ENCODE results near the gene SIGLEC15.

DNA sequence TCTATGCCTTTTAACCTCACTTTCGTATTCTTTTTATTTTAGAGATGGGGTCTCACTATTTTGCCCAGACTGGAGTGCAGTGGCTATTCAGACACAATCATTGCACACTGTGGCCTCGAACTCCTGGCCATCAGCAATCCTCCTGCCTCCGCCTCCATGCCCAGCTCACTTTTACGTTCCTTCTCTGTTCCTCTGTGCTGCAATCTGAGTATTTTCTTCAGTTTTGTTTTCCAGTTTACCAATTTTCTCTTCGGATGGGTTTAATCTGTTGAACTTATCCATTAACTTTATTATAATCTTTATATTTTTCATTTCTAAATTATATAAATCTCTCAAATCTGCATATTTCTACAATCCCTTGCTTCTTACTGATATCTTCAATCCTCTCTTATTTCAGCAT, 38.6 kb downstream of the SIGLEC15 start:
- TF ChIP-seq, protein P1, sequence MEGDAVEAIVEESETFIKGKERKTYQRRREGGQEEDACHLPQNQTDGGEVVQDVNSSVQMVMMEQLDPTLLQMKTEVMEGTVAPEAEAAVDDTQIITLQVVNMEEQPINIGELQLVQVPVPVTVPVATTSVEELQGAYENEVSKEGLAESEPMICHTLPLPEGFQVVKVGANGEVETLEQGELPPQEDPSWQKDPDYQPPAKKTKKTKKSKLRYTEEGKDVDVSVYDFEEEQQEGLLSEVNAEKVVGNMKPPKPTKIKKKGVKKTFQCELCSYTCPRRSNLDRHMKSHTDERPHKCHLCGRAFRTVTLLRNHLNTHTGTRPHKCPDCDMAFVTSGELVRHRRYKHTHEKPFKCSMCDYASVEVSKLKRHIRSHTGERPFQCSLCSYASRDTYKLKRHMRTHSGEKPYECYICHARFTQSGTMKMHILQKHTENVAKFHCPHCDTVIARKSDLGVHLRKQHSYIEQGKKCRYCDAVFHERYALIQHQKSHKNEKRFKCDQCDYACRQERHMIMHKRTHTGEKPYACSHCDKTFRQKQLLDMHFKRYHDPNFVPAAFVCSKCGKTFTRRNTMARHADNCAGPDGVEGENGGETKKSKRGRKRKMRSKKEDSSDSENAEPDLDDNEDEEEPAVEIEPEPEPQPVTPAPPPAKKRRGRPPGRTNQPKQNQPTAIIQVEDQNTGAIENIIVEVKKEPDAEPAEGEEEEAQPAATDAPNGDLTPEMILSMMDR (conservative IDR thresholded peaks at IDR 0.05; ENCODE audit: low read depth, low read length): no peak
- no peak for TF ChIP-seq EZH2 (IDR thresholded peaks at IDR 0.05; ENCODE audit: borderline replicate concordance, low read depth, low read length, poor library complexity, severe bottlenecking)

Data from A673 (cell line).